ENCODE measurements around the gene ABCB9. TPM values are rescaled to one million over a fixed set of nuclear protein-coding genes. Genes with fewer than 3 reads are reported as not detected.

The ABCB9 gene
- total RNA-seq, 1 experiment from 2014 or later: 6.3 TPM

GRCh38 chr12:122880155-122880667 is 86.1 kb downstream of the ABCB9 start:
- H3K27me3 Mint-ChIP-seq (ENCODE audit: low read depth): peaks cover 100% of the 10 kb centered on the region
- H3K4me3 Mint-ChIP-seq: no peak overlapping the region
- TF ChIP-seq PRRX2 (CRISPR knock-in tag; IDR thresholded peaks at IDR 0.05) (no peak), SOX15 (CRISPR knock-in tag; IDR thresholded peaks at IDR 0.05) (no peak), ZNF396 (CRISPR knock-in tag; IDR thresholded peaks at IDR 0.05; ENCODE audit: borderline replicate concordance) (no peak), HMGA2 (CRISPR knock-in tag; IDR thresholded peaks at IDR 0.05) (no peak), CDX4 (CRISPR knock-in tag; IDR thresholded peaks at IDR 0.05; ENCODE audit: borderline replicate concordance) (no peak), ZMAT4 (CRISPR knock-in tag; IDR thresholded peaks at IDR 0.05) (no peak), FOXK1 (CRISPR knock-in tag; IDR thresholded peaks at IDR 0.05) (no peak), E2F1 (CRISPR knock-in tag; IDR thresholded peaks at IDR 0.05) (no peak), SP1 (CRISPR knock-in tag; conservative IDR thresholded peaks at IDR 0.05) (no peak), ARID4B (CRISPR knock-in tag; IDR thresholded peaks at IDR 0.05; ENCODE audit: borderline replicate concordance) (no peak), AFF4 (CRISPR knock-in tag; IDR thresholded peaks at IDR 0.05; ENCODE audit: borderline replicate concordance) (no peak), IRF1 (CRISPR knock-in tag; IDR thresholded peaks at IDR 0.05) (no peak), CTCF (IDR thresholded peaks at IDR 0.05) (no peak), PREB (CRISPR knock-in tag; IDR thresholded peaks at IDR 0.05; ENCODE audit: borderline replicate concordance) (no peak), ERG (CRISPR knock-in tag; IDR thresholded peaks at IDR 0.05) (no peak), RELA (CRISPR knock-in tag; IDR thresholded peaks at IDR 0.05; ENCODE audit: borderline replicate concordance) (no peak), ZNF138 (CRISPR knock-in tag; conservative IDR thresholded peaks at IDR 0.05) (no peak)
- POLR2A ChIA-PET: no interaction called here
- CTCF ChIA-PET: interaction anchor here (0.6 to 1.7 kb wide), 7 partner anchors 8 to 431 kb away, joined by 3 to 6 read pairs (median 4); no protein-coding TSS in a partner anchor
- DNase-seq (ENCODE audit: low spot score): no peak
- H3K4me1 Mint-ChIP-seq: peaks cover 23% of the 10 kb centered on the region
- ATAC-seq: no peak
- H3K9me3 Mint-ChIP-seq: no peaks in the 10 kb centered on the region
- H3K27ac Mint-ChIP-seq: no peak overlapping the region
- no peaks in the 10 kb centered on the region; the same call in 1 of the 2 replicates for H3K36me3 Mint-ChIP-seq
